ENCODE measurements around the gene SCN5A. TPM values are rescaled to one million over a fixed set of nuclear protein-coding genes. Genes with fewer than 3 reads are reported as not detected.

Gene SCN5A
- polyA plus RNA-seq, 1 donor (not counting 4 experiments of a cell fraction or from before 2014, with no cell fraction given): 0.26 TPM

- no peaks in the 10 kb centered on the region for H3K79me2 ChIP-seq (ENCODE audit: control insufficient read depth, insufficient read depth, low read length)
- no peak overlapping the region for H3K9ac ChIP-seq (ENCODE audit: control insufficient read depth, extremely low read depth, insufficient read depth, low read length)
- no peaks in the 10 kb centered on the region for H4K20me1 ChIP-seq (ENCODE audit: control insufficient read depth, extremely low read depth, insufficient read depth, low read length)
- dilution Hi-C loops (cut with MboI; ENCODE audit: extremely low pct_ligation_motif_present, low sequenced_read_pairs): no loop called here
- H3K27ac ChIP-seq (ENCODE audit: control insufficient read depth, insufficient read depth, low read length): no peak overlapping the region
- FAIRE-seq (no peak), DNase-seq (ENCODE audit: low read depth, low spot score) (no peak)
- no peaks in the 10 kb centered on the region for H3K9me3 ChIP-seq (ENCODE audit: control insufficient read depth, low read depth, low read length)
- TF ChIP-seq EZH2 (IDR thresholded peaks at IDR 0.05; ENCODE audit: low read length) (no peak), CTCF (optimal IDR thresholded peaks at IDR 0.05 in 1 of 3, IDR thresholded peaks at IDR 0.05 in 1 of 3, conservative IDR thresholded peaks at IDR 0.05 in 1 of 3; ENCODE audit: extremely low read depth in 1 of 3, insufficient read depth in 2 of 3, low read length in 3 of 3) (no peak)
- no peak overlapping the region for H2AFZ ChIP-seq (ENCODE audit: control insufficient read depth, low read length)
- H3K4me1 ChIP-seq (ENCODE audit: control insufficient read depth, extremely low read depth, insufficient read depth, low read length): no peaks in the 10 kb centered on the region
- no peaks in the 10 kb centered on the region for H3K9me1 ChIP-seq (ENCODE audit: control insufficient read depth, extremely low read depth, insufficient read depth, low read length)
- H3K36me3 ChIP-seq (ENCODE audit: control insufficient read depth in 2 of 2, extremely low read depth in 1 of 2, insufficient read depth in 2 of 2, low read length in 2 of 2): no peaks in the 10 kb centered on the region
- no peaks in the 10 kb centered on the region for H3K27me3 ChIP-seq (ENCODE audit: control insufficient read depth, extremely low read depth, insufficient read depth, low read length)
- no peak overlapping the region for H3K4me2 ChIP-seq (ENCODE audit: control insufficient read depth, extremely low read depth, insufficient read depth, low read depth, low read length)
- H3K4me3 ChIP-seq (ENCODE audit: control insufficient read depth in 2 of 3, extremely low read depth in 1 of 3, insufficient read depth in 2 of 3, low read depth in 1 of 3, low read length in 3 of 3): no peak overlapping the region
Measured at GRCh38 chr3:38552364-38552763, 97.1 kb downstream of the SCN5A start.

- FAIRE-seq: no peak
Measured at GRCh38 chr3:38551026-38551832, 98.3 kb downstream of the SCN5A start.

More at GRCh38 chr3:38551026-38551832, 98.3 kb downstream of the SCN5A start:
- DNase-seq (ENCODE audit: low read depth, low spot score): no peak
- H3K36me3 ChIP-seq (ENCODE audit: control insufficient read depth in 2 of 2, extremely low read depth in 1 of 2, insufficient read depth in 2 of 2, low read length in 2 of 2): no peaks in the 10 kb centered on the region
- no peaks in the 10 kb centered on the region for H3K4me1 ChIP-seq (ENCODE audit: control insufficient read depth, extremely low read depth, insufficient read depth, low read length)
- H3K4me2 ChIP-seq (ENCODE audit: control insufficient read depth, extremely low read depth, insufficient read depth, low read depth, low read length): no peak overlapping the region
- no peak overlapping the region for H3K9ac ChIP-seq (ENCODE audit: control insufficient read depth, extremely low read depth, insufficient read depth, low read length)
- dilution Hi-C loops (cut with MboI; ENCODE audit: extremely low pct_ligation_motif_present, low sequenced_read_pairs): no loop called here
- H4K20me1 ChIP-seq (ENCODE audit: control insufficient read depth, extremely low read depth, insufficient read depth, low read length): no peaks in the 10 kb centered on the region
- no peak overlapping the region for H2AFZ ChIP-seq (ENCODE audit: control insufficient read depth, low read length)
- no peaks in the 10 kb centered on the region for H3K27me3 ChIP-seq (ENCODE audit: control insufficient read depth, extremely low read depth, insufficient read depth, low read length)
- TF ChIP-seq CTCF (optimal IDR thresholded peaks at IDR 0.05 in 1 of 3, IDR thresholded peaks at IDR 0.05 in 1 of 3, conservative IDR thresholded peaks at IDR 0.05 in 1 of 3; ENCODE audit: extremely low read depth in 1 of 3, insufficient read depth in 2 of 3, low read length in 3 of 3): no peak
- TF ChIP-seq EZH2 (IDR thresholded peaks at IDR 0.05; ENCODE audit: low read length): no peak
- no peak overlapping the region for H3K4me3 ChIP-seq (ENCODE audit: control insufficient read depth in 2 of 3, extremely low read depth in 1 of 3, insufficient read depth in 2 of 3, low read depth in 1 of 3, low read length in 3 of 3)
- H3K9me3 ChIP-seq (ENCODE audit: control insufficient read depth, low read depth, low read length): no peaks in the 10 kb centered on the region
- H3K9me1 ChIP-seq (ENCODE audit: control insufficient read depth, extremely low read depth, insufficient read depth, low read length): no peaks in the 10 kb centered on the region
- no peak overlapping the region for H3K27ac ChIP-seq (ENCODE audit: control insufficient read depth, insufficient read depth, low read length)
- H3K79me2 ChIP-seq (ENCODE audit: control insufficient read depth, insufficient read depth, low read length): no peaks in the 10 kb centered on the region
